HEK293 (cell line): ENCODE results near the gene NLGN1.

Experiments used
- CTCF ChIP-seq: fragments of 450-650 bp; formaldehyde crosslinking; IDR thresholded peaks from 2 replicates; pipeline ENCODE4 v1.5.1; 2016; ENCODE audit warnings: missing biosample characterization, missing genetic modification characterization
- GLIS1 ChIP-seq: fragments of 450-650 bp; formaldehyde crosslinking; IDR thresholded peaks from 2 replicates; pipeline ENCODE4 v1.5.1; 2016; ENCODE audit warnings: missing biosample characterization, missing genetic modification characterization
- MEIS1 ChIP-seq: sonication (generic); formaldehyde crosslinking; IDR thresholded peaks from 2 replicates; pipeline ENCODE4 v1.8.1; 2022; ENCODE audit warnings: missing genetic modification reagents, mild to moderate bottlenecking, borderline replicate concordance
- TCF7L2 ChIP-seq: IDR thresholded peaks from 2 replicates; pipeline ENCODE4 v1.6.1; 2011; ENCODE audit warnings: low read depth, mild to moderate bottlenecking, inconsistent platforms, low read length, moderate library complexity, borderline replicate concordance
- ZBTB17 ChIP-seq: fragments of 450-650 bp; formaldehyde crosslinking; IDR thresholded peaks from 2 replicates; pipeline ENCODE4 v1.5.1; 2016; ENCODE audit warnings: missing biosample characterization, missing genetic modification characterization
- ZBTB7A ChIP-seq: fragments of 450-650 bp; formaldehyde crosslinking; IDR thresholded peaks from 2 replicates; pipeline ENCODE4 v1.5.1; 2016; ENCODE audit warnings: low read depth, missing biosample characterization, missing genetic modification characterization
- ZNF157 ChIP-seq: fragments of 450-650 bp; formaldehyde crosslinking; IDR thresholded peaks from 2 replicates; pipeline ENCODE4 v1.5.1; 2016; ENCODE audit warnings: missing biosample characterization, missing genetic modification characterization
- ZNF274 ChIP-seq, 2 experiments: fragments of 200-500 bp in 1 of 2; fragments of 450-650 bp in 1 of 2; sonication (Bioruptor generic) in 1 of 2; formaldehyde crosslinking in 1 of 2; IDR thresholded peaks; 2 replicates each; pipeline versions ENCODE4 v1.5.1 to v1.6.1; 2014 to 2016; ENCODE audit warnings: borderline replicate concordance in 1 of 2, inconsistent platforms in 1 of 2, low read length in 1 of 2, missing biosample characterization in 1 of 2, missing genetic modification characterization in 1 of 2
- ZNF362 ChIP-seq: fragments of 450-650 bp; formaldehyde crosslinking; IDR thresholded peaks from 2 replicates; pipeline ENCODE4 v1.5.1; 2016; ENCODE audit warnings: missing biosample characterization, missing genetic modification characterization
- ZNF530 ChIP-seq: fragments of 450-650 bp; formaldehyde crosslinking; IDR thresholded peaks from 2 replicates; pipeline ENCODE4 v1.5.1; 2016; ENCODE audit warnings: low read depth, missing biosample characterization, missing genetic modification characterization
- ZNF654 ChIP-seq: fragments of 450-650 bp; formaldehyde crosslinking; IDR thresholded peaks from 2 replicates; pipeline ENCODE4 v1.5.1; 2016; ENCODE audit warnings: low read depth, missing biosample characterization, missing genetic modification characterization
- ZNF704 ChIP-seq: fragments of 450-650 bp; formaldehyde crosslinking; IDR thresholded peaks from 2 replicates; pipeline ENCODE4 v1.5.1; 2016; ENCODE audit warnings: missing biosample characterization, missing genetic modification characterization
- TF ChIP-seq, protein P1 (sequence below): fragments of 450-650 bp; formaldehyde crosslinking; IDR thresholded peaks from 2 replicates; pipeline ENCODE4 v1.5.1; 2016; ENCODE audit warnings: missing biosample characterization, missing genetic modification characterization
- TF ChIP-seq, protein P2 (sequence below): fragments of 450-650 bp; formaldehyde crosslinking; IDR thresholded peaks from 2 replicates; pipeline ENCODE4 v1.5.1; 2017; ENCODE audit warnings: missing biosample characterization, mild to moderate bottlenecking, missing genetic modification characterization, moderate library complexity

DNA sequence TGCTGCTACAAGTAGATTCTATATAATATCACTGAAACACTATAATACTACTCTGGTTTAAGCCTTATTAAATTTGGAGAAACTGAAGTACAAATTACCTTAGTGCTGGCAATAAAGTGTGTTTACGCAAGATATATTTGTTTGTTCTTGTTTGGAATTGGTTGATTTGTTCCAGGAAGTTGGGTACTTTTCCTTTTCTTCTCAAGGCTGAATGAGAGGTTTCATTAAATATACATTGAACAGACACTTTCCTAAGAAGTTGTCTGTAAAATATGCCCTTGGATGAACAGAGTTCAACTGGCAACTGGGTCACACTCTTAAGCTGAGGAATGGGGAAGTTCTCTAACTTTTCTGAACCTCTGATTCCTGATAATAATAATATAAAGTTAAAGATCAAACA, 919.5 kb downstream of the NLGN1 start:
- TF ChIP-seq CTCF (tag by site-specific recombination) (no peak), ZNF362 (tag by site-specific recombination) (no peak), ZNF654 (no peak), ZNF530 (tag by site-specific recombination) (no peak), MEIS1 (CRISPR knock-in tag) (no peak), ZBTB17 (tag by site-specific recombination) (no peak), ZBTB7A (tag by site-specific recombination) (no peak), ZNF274 (IDR thresholded peaks at IDR 0.05; ENCODE audit: low read length) (no peak), ZNF274 (tag by site-specific recombination; IDR thresholded peaks at IDR 0.05; ENCODE audit: borderline replicate concordance) (no peak), TCF7L2 (no peak), ZNF157 (tag by site-specific recombination) (no peak), ZNF704 (tag by site-specific recombination) (no peak), GLIS1 (tag by site-specific recombination) (no peak)
- TF ChIP-seq, protein P1, sequence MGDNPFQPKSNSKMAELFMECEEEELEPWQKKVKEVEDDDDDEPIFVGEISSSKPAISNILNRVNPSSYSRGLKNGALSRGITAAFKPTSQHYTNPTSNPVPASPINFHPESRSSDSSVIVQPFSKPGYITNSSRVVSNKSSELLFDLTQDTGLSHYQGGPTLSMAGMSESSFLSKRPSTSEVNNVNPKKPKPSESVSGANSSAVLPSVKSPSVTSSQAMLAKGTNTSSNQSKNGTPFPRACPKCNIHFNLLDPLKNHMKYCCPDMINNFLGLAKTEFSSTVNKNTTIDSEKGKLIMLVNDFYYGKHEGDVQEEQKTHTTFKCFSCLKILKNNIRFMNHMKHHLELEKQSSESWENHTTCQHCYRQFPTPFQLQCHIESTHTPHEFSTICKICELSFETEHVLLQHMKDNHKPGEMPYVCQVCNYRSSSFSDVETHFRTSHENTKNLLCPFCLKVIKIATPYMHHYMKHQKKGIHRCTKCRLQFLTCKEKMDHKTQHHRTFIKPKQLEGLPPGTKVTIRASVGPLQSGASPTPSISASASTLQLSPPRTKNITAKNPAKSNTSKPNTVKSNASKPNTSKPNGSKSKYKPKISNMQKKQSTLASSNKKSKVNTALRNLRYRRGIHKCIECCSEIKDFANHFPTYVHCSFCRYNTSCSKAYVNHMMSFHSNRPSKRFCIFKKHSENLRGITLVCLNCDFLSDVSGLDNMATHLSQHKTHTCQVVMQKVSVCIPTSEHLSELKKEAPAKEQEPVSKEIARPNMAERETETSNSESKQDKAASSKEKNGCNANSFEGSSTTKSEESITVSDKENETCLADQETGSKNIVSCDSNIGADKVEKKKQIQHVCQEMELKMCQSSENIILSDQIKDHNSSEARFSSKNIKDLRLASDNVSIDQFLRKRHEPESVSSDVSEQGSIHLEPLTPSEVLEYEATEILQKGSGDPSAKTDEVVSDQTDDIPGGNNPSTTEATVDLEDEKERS (tag by site-specific recombination), result no peak
- TF ChIP-seq, protein P2, sequence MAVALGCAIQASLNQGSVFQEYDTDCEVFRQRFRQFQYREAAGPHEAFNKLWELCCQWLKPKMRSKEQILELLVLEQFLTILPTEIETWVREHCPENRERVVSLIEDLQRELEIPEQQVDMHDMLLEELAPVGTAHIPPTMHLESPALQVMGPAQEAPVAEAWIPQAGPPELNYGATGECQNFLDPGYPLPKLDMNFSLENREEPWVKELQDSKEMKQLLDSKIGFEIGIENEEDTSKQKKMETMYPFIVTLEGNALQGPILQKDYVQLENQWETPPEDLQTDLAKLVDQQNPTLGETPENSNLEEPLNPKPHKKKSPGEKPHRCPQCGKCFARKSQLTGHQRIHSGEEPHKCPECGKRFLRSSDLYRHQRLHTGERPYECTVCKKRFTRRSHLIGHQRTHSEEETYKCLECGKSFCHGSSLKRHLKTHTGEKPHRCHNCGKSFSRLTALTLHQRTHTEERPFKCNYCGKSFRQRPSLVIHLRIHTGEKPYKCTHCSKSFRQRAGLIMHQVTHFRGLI (tag by site-specific recombination), result no peak
